ENCODE results near the gene WHRN.

WHRN gene

DNA sequence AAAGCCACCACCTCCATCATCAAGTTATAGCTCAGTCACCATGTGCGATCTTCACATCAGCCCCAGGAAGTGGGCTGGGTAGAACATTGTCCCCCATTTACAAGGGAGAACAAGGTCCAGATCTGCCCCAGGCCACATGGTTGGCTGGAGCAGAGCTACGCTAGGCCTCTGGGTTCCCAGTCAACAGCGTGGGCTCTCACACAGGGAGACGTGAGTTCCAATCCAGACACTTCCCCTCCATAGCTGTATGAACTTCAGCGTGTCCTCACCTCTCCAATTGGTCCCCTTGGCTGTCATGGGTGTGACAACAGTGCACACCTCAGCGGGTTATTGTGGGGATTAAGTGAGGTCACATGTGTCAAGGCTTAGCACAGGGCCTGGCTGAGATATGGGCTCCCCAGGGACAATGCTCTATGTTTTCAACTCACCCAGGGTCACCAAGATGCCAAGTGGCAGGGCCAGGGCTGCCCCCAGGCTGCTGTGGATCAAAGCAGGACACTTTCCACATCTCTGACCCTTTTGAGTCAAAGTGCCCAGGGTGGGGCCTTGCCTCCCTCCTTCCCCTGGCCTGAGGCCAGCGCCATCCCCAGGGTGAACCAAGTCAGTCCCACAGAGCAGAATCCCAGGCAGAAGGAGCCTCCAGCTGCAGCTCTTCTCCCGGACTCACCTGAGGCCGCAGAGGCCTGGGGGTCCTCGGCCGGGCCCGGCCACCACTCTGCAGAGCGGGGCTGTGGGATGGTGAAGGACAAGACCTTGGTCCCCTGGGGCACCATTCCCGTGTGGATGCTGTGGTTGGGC is 137.3 kb downstream of the WHRN start:
- Histone ChIP-seq H3K9me3 (ENCODE audit: control insufficient read depth, low read length) (no peaks in the 10 kb centered on the region), H3K36me3 (ENCODE audit: control insufficient read depth, insufficient read depth, low read length) (peaks cover 3% of the 10 kb centered on the region), H3K27me3 (ENCODE audit: control insufficient read depth, insufficient read depth, low read length, poor library complexity, severe bottlenecking) (no peaks in the 10 kb centered on the region), H3K4me1 (ENCODE audit: control insufficient read depth, insufficient read depth, low read length) (peaks cover 18% of the 10 kb centered on the region), H3K27ac (ENCODE audit: insufficient read depth, low read depth, low read length, poor library complexity, severe bottlenecking) (no peak overlapping the region), H3K4me3 (ENCODE audit: insufficient read depth, low read depth, low read length) (no peak overlapping the region)
- WGBS, 2 experiments = 95% methylated on average over 14 of the region's 14 CpGs

- no peaks in the 10 kb centered on the region for H3K9me3 ChIP-seq (ENCODE audit: control insufficient read depth, low read length)
- H3K27me3 ChIP-seq (ENCODE audit: control insufficient read depth, insufficient read depth, low read length, poor library complexity, severe bottlenecking) = no peaks in the 10 kb centered on the region
- H3K27ac ChIP-seq (ENCODE audit: insufficient read depth, low read depth, low read length, poor library complexity, severe bottlenecking) = no peak overlapping the region
- peaks cover 3% of the 10 kb centered on the region for H3K36me3 ChIP-seq (ENCODE audit: control insufficient read depth, insufficient read depth, low read length)
- 94 to 97% methylated on average over 6 of the region's 6 CpGs for WGBS, 2 experiments
- peaks cover 18% of the 10 kb centered on the region for H3K4me1 ChIP-seq (ENCODE audit: control insufficient read depth, insufficient read depth, low read length)
- no peak overlapping the region for H3K4me3 ChIP-seq (ENCODE audit: insufficient read depth, low read depth, low read length)
Observed at GRCh38 chr9:114367366-114367765, 137.9 kb downstream of the WHRN start.

DNA sequence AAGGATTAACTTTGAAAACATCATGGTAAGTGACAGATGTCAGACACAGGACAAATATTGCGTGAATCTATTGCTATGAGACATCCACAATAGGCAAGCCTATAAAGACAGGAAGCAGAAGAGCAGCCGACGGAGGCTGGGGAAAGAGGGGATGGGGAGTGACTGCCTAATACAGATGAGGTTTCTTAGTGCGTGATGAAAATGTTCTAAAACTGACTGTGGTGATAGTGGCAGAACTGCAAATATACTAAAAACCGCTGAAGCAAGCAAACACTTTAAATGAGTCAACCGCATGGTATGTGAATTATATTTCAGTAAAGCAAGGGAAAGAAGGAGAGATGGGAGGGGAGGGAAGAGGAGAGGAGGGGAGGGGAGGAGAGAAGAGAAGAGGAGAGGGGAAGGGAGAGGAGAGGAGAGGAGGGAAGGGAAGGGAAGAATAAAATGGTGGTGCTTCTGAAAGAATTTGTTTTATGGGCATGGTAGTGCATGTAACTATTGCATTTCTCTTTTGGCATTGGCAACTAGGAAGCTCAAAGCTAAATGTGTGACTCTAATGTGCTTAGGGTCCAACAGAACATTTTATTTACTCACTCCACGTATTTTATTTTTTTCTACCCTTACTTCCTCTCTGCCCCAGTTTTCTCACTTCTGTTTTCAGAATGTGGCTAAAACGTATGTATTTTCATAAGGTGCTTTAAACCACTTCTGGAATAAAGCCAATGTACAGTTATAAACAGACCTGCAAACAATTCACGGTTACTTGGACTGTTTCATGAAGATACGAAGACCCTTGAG is 138.7 kb downstream of the WHRN start:
- WGBS, 2 experiments = 92% methylated on average over 10 of the region's 10 CpGs
- no peak overlapping the region for H3K4me3 ChIP-seq (ENCODE audit: insufficient read depth, low read depth, low read length)
- no peaks in the 10 kb centered on the region for H3K9me3 ChIP-seq (ENCODE audit: control insufficient read depth, low read length)
- peaks cover 18% of the 10 kb centered on the region for H3K4me1 ChIP-seq (ENCODE audit: control insufficient read depth, insufficient read depth, low read length)
- H3K27me3 ChIP-seq (ENCODE audit: control insufficient read depth, insufficient read depth, low read length, poor library complexity, severe bottlenecking) = no peaks in the 10 kb centered on the region
- H3K36me3 ChIP-seq (ENCODE audit: control insufficient read depth, insufficient read depth, low read length) = peaks cover 3% of the 10 kb centered on the region
- H3K27ac ChIP-seq (ENCODE audit: insufficient read depth, low read depth, low read length, poor library complexity, severe bottlenecking) = no peak overlapping the region

DNA sequence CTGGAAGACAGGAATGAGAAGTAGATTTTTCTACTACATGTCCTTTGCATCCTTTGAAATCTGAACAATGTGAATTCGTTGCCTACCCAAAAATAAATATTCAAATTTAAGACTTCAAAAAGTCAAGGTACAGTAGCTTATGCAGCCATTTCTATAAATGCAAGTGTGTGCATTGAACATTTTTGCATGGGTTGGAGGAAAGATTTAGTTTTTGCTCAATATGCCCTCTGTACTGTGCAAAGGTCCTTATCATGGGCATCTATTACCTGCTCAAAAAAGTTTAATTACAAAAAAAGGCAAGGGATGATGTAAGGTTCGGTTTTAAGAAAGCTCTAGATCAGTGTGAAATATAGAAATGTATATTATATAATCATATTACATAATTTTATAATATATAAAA is 140.1 kb downstream of the WHRN start:
- H3K27me3 ChIP-seq (ENCODE audit: control insufficient read depth, insufficient read depth, low read length, poor library complexity, severe bottlenecking) = no peaks in the 10 kb centered on the region
- no peak overlapping the region for H3K27ac ChIP-seq (ENCODE audit: insufficient read depth, low read depth, low read length, poor library complexity, severe bottlenecking)
- H3K4me3 ChIP-seq (ENCODE audit: insufficient read depth, low read depth, low read length) = no peak overlapping the region
- H3K9me3 ChIP-seq (ENCODE audit: control insufficient read depth, low read length) = no peaks in the 10 kb centered on the region
- H3K36me3 ChIP-seq (ENCODE audit: control insufficient read depth, insufficient read depth, low read length) = peaks cover 3% of the 10 kb centered on the region
- 86 to 94% methylated on average over 1 of the region's 2 CpGs for WGBS, 2 experiments
- H3K4me1 ChIP-seq (ENCODE audit: control insufficient read depth, insufficient read depth, low read length) = peaks cover 7% of the 10 kb centered on the region

DNA sequence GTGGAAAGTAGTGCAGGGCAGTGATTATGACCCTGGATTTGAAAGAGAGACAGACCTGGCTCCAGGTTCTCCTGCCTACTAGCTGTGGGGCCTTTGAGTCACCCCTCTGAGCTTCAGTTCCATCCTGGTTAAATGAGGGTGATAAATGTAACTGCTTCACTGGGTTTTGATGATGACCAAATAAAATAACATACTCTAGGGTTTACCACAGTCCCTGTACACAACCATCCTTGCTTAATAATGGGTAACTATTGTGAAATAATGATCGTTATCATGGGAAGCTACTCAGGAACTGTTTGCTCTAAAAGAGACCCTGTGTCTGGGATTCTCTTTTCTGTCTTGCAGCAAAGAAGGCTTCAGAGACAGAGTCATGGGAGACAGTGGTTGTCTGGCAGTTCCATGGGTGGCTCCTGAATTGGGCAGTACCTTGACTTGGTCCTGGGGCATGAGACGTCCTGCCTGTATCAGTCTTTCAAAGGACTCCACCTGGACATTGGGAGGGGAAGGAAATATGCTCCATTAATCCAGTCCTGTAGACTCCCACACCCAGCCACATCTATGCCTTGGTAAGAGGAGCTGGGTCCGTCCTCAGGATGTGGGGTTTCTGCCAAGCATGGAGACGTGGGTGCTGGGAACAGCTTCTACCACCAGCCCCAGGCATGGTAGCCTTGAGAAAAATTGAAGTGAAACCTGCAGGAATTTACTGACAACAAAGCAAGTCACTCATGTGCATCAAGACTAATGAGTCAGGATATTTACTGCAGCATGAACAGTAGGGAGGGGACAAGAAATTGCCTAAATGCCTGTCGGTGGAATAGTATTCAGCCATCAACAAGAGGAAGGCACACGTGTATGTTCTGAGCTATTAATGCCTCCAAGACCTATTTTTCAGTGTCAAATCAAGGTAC is 140.9 kb downstream of the WHRN start:
- H3K36me3 ChIP-seq (ENCODE audit: control insufficient read depth, insufficient read depth, low read length) = peaks cover 8% of the 10 kb centered on the region

GRCh38 chr9:114363424-114363823 is 141.8 kb downstream of the WHRN start:
- H3K27me3 ChIP-seq (ENCODE audit: control insufficient read depth, insufficient read depth, low read length, poor library complexity, severe bottlenecking) = no peaks in the 10 kb centered on the region
- WGBS, 2 experiments = 85 to 93% methylated on average over 2 of the region's 2 CpGs
- peaks cover 8% of the 10 kb centered on the region for H3K36me3 ChIP-seq (ENCODE audit: control insufficient read depth, insufficient read depth, low read length)
- H3K9me3 ChIP-seq (ENCODE audit: control insufficient read depth, low read length) = no peaks in the 10 kb centered on the region
- no peaks in the 10 kb centered on the region for H3K4me1 ChIP-seq (ENCODE audit: control insufficient read depth, insufficient read depth, low read length)
- no peak overlapping the region for H3K4me3 ChIP-seq (ENCODE audit: insufficient read depth, low read depth, low read length)
- H3K27ac ChIP-seq (ENCODE audit: insufficient read depth, low read depth, low read length, poor library complexity, severe bottlenecking) = no peak overlapping the region

More for the DNA sequence above, 140.9 kb downstream of the WHRN start:
- WGBS, 2 experiments = 90 to 93% methylated on average over 6 of the region's 6 CpGs
- no peak overlapping the region for H3K27ac ChIP-seq (ENCODE audit: insufficient read depth, low read depth, low read length, poor library complexity, severe bottlenecking)
- no peaks in the 10 kb centered on the region for H3K9me3 ChIP-seq (ENCODE audit: control insufficient read depth, low read length)
- no peaks in the 10 kb centered on the region for H3K4me1 ChIP-seq (ENCODE audit: control insufficient read depth, insufficient read depth, low read length)
- H3K27me3 ChIP-seq (ENCODE audit: control insufficient read depth, insufficient read depth, low read length, poor library complexity, severe bottlenecking) = no peaks in the 10 kb centered on the region
- H3K4me3 ChIP-seq (ENCODE audit: insufficient read depth, low read depth, low read length) = no peak overlapping the region

DNA sequence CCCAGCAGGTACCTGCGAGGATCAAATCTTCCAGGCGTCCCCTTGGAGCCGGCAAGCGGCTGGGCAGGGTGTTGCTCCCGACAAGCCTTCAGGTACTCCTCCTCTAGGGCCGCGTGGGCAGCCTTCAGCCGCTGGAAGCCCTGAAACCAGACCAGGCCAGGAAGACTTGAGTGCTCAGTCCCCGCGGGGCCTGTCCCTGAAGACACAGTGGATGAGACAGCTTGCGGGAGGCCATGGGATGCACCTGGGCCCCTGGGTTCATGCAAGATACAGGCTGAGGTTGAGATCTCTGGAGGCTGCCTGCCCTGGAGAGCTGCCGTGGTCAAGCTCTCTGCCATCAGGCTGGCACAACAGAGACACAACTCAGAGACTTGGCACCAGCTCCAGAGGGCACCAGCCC is 142.9 kb downstream of the WHRN start:
- Histone ChIP-seq H3K9me3 (ENCODE audit: control insufficient read depth, low read length) (no peaks in the 10 kb centered on the region), H3K4me1 (ENCODE audit: control insufficient read depth, insufficient read depth, low read length) (no peaks in the 10 kb centered on the region), H3K27ac (ENCODE audit: insufficient read depth, low read depth, low read length, poor library complexity, severe bottlenecking) (no peak overlapping the region), H3K4me3 (ENCODE audit: insufficient read depth, low read depth, low read length) (no peak overlapping the region), H3K36me3 (ENCODE audit: control insufficient read depth, insufficient read depth, low read length) (peaks cover 7% of the 10 kb centered on the region), H3K27me3 (ENCODE audit: control insufficient read depth, insufficient read depth, low read length, poor library complexity, severe bottlenecking) (no peaks in the 10 kb centered on the region)
- WGBS, 2 experiments = 94% methylated on average over 12 of the region's 12 CpGs

GRCh38 chr9:114361542-114361941 is 143.7 kb downstream of the WHRN start:
- no peaks in the 10 kb centered on the region for H3K9me3 ChIP-seq (ENCODE audit: control insufficient read depth, low read length)
- no peaks in the 10 kb centered on the region for H3K27me3 ChIP-seq (ENCODE audit: control insufficient read depth, insufficient read depth, low read length, poor library complexity, severe bottlenecking)
- peaks cover 5% of the 10 kb centered on the region for H3K36me3 ChIP-seq (ENCODE audit: control insufficient read depth, insufficient read depth, low read length)
- H3K4me3 ChIP-seq (ENCODE audit: insufficient read depth, low read depth, low read length) = no peak overlapping the region
- WGBS, 2 experiments = 97% methylated on average over 7 of the region's 7 CpGs
- H3K4me1 ChIP-seq (ENCODE audit: control insufficient read depth, insufficient read depth, low read length) = no peaks in the 10 kb centered on the region
- no peak overlapping the region for H3K27ac ChIP-seq (ENCODE audit: insufficient read depth, low read depth, low read length, poor library complexity, severe bottlenecking)

DNA sequence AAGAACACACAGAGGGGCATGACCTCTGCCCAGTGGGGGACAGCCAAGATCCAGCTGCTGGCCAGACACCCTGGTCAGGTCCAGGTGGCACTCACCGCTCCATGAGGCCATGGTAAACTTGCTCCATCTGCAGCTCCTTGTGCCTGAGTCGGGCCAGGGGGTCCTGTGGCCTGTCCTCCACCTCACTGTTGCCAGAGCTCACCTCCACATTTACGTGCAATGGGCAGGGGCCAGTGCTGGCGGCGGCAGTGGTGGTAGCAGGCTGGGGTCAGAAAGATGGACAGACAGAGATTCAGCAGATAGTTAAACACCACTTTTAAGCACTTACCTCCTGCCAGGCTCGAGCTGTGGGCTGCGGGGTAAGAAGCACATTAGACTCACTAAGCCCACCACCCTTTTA is 145.5 kb downstream of the WHRN start:
- H3K4me1 ChIP-seq (ENCODE audit: control insufficient read depth, insufficient read depth, low read length) = no peaks in the 10 kb centered on the region
- 95 to 96% methylated on average over 6 to 7 of the region's 7 CpGs for WGBS, 2 experiments
- peaks cover 5% of the 10 kb centered on the region for H3K36me3 ChIP-seq (ENCODE audit: control insufficient read depth, insufficient read depth, low read length)
- no peak overlapping the region for H3K27ac ChIP-seq (ENCODE audit: insufficient read depth, low read depth, low read length, poor library complexity, severe bottlenecking)
- H3K4me3 ChIP-seq (ENCODE audit: insufficient read depth, low read depth, low read length) = no peak overlapping the region
- no peaks in the 10 kb centered on the region for H3K9me3 ChIP-seq (ENCODE audit: control insufficient read depth, low read length)
- no peaks in the 10 kb centered on the region for H3K27me3 ChIP-seq (ENCODE audit: control insufficient read depth, insufficient read depth, low read length, poor library complexity, severe bottlenecking)

Data from ectodermal cell (in vitro differentiated cells).